GM18526 (cell line): ENCODE results near the gene NRXN3.

Source experiments
- POLR2A ChIP-seq: IDR thresholded peaks from 3 replicates; pipeline ENCODE4 v1.6.1; 2011; ENCODE audit not compliant: insufficient read length; ENCODE audit errors: extremely low read depth

The NRXN3 gene

DNA sequence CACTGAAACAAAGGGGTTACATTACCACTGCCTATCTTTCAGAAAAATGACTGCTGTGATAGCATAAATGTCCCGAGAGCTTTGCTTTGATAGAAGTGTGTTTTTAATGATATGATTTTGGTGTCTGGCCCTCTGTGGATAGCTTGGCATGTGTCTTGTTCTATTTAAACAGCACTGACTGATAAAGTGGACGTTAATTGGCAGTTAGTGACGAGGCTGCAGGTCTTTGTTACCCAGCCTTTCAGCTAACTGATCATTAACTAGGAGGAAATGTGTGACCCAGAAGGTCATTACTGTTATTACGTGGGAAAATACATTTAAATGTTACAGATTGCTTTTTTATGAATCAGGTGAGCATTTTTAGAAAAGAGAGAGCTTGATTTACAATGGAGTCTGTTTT lies 1612.9 kb downstream of the NRXN3 start:
- TF ChIP-seq POLR2A: no peak

DNA sequence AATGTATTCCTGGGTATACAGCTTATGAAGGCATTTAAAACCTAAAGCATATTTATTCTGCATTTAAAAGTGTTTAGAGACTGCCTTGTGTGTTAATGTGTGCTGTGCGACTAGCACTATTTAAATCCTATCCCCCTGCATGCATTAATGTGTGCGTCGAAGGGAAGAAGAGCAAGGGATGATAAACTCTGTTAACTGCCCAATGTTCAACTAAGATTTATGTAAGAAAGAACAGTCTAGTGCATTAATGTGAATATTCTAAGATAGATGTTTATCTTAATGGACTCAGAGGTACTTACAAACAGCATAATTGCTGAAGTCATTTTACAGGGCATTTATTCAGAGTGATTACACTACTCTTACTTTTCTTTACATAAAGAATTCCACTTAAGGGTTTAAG lies 1616.3 kb downstream of the NRXN3 start:
- TF ChIP-seq POLR2A: no peak

DNA sequence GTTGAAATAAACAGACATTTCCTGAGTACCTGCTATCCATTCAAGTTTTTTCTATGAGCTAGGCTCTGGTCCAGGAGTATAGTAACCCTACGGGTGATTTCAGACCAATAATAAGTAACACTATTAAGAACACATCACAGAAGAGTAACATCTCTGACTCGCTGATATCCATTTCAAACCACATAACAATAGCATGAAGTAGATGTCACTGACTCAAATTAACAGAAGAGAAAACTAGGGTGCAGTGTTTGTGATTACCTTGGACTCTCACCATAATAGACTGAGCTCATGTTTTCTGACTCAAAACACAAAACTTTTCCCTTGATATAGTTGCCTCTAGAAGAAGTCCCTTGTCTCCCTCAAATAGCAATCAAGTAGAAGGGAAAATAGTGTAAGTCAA lies 1618.2 kb downstream of the NRXN3 start:
- TF ChIP-seq POLR2A: no peak

DNA sequence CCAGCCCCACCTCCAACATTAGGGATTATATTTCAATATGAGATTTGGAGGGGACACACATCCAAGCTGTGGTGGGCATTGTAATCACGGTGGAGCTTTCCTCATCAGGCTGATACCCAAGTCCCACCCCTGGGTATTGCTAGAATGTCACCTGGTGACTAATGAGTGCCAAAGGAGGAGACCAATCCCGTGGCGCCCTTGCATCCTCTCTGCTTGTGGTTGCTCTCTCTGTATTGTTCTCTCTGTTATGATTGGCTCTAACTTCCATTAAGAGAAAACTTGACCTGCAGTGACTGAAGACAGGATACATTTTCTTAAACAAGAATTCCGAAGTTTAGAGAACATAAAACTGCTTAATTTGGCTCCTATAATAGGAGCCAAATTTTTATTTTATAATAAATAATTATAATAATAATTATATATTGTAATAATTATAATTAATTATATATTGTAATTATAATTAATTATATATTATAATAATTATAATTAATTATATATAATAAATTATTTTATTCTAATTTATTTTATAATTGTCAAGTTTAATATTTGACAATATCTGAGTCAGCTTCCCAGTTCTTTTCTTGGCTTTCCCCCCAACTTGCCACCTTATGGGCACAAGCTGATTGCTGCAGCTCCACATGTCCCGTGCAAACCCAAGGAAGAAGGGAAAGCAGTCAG lies 1621.0 kb downstream of the NRXN3 start:
- no peak for TF ChIP-seq POLR2A

DNA sequence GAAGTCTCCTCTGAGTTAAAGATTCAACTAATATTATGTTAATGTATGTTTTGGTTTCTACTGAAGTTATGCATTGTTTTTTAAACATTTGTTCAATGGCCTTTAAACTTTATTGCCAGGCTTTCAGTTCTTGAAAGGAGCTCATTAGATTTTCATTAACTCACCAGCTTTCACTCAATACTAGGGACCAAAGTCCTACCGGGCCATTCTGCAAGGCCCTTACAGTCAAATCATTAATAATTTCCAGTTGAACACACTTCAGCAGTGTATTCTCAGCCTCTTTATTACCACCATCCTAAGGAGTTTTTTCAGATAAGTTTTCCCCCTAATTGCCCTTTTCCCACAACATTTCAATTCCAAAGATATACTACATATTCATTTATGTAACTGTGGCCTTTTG lies 1631.9 kb downstream of the NRXN3 start:
- no peak for TF ChIP-seq POLR2A

DNA sequence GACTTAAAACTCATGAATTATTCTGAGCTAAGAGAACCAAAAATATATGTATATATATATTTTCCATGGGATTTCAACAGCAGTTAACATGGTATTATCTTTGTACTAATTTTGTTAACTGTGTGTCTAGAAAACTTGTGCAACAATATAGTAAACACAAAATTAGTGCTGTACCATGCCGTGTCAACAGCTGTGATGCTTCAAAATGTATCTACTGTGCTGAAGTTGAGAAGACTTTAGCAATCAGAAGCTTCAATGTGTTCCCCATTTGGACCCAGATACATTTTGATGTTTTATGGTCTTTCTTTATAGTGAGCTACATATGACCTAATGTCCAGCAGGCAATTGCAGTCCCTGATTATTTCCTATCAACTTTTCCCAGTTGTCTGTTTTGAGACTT lies 1635.5 kb downstream of the NRXN3 start:
- no peak for TF ChIP-seq POLR2A

DNA sequence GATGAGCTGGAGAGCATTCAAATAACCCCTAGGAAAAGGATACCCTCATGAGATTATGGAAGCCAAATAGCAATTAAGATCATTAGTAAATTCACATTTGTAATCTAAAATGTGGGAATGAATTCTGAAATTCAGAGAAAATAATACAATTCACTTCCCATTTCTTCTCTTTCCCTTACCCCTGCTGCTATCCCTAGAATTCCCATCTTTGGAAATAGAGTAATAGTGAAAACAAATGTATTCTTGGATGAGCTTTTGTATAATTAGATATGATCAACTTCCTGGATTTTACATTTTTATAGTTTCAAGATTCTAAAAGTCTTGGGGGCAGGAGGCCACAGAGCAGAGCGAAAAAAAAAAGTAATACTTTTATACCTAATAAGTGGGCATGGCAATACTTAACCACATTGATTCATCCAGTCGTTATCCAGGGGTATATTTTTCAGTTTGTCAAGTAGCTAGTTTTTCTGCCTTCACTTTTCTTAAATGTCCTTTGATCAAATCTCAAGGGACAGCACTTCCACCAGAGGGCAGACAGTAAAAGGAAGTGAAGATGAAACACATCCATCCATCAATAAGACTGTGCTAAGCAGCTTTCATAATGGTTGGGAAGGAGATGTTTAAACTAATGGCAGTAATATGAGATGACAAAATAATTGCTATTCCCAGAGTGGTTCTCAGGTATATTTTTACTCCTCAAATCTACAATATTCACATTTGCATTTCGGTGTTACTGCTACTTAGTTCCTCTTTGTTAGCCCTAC lies 1639.9 kb downstream of the NRXN3 start:
- TF ChIP-seq POLR2A: no peak

GRCh38 chr14:79820866-79821535 lies 1650.8 kb downstream of the NRXN3 start:
- TF ChIP-seq POLR2A: no peak

DNA sequence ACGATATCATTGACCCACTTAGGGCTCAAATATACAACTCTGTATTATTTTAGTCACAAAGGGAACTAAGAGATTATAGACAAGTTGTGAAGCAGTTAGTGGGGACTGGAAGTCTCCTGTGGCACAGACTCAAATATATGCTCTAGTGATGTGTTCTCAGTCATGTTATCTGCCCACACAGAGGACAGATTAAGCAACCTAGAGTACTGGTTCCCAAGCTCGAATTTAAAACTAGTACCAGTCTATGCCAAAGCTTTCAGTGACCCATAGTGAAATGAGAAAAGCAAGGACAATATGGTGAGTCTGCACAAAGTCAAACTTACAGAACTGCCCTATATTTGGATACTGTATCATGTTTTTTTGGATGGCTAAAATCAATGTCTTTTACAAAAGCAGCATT lies 1651.9 kb downstream of the NRXN3 start:
- TF ChIP-seq POLR2A: no peak

- no peak for TF ChIP-seq POLR2A
Observed at GRCh38 chr14:79825046-79825521, 1654.9 kb downstream of the NRXN3 start.

- no peak for TF ChIP-seq POLR2A
Observed at GRCh38 chr14:79826362-79826761, 1656.2 kb downstream of the NRXN3 start.

GRCh38 chr14:79829405-79830166 lies 1659.4 kb downstream of the NRXN3 start:
- no peak for TF ChIP-seq POLR2A

GRCh38 chr14:79831195-79831892 lies 1661.2 kb downstream of the NRXN3 start:
- TF ChIP-seq POLR2A: no peak

- no peak for TF ChIP-seq POLR2A
Observed at GRCh38 chr14:79833781-79834180, 1663.6 kb downstream of the NRXN3 start.

DNA sequence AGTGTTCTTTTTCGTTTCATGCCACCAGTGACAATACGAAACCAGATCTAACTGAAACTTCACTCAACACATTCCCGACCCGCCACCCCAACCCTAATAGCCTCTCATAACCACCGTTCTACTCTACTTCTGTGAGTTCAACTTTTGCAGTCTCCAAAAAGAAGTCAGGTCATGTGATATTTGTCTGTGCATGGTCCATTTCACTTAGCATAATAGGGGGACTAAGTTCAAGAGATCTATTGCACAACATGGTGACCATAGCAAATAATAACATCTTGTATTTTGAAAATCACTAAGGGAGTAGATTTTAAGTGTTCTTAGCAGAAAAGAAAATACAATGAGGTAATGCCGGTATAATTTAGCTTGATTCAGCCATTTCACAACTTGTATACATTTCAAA lies 1664.7 kb downstream of the NRXN3 start:
- TF ChIP-seq POLR2A: no peak
